Lung (tissue), 12 donors: ENCODE data around the gene SCN5A. TPM values are rescaled to one million over a fixed set of nuclear protein-coding genes. Genes with fewer than 3 reads are reported as not detected.
A peak's percentile ranks its signal among the peaks of the same experiment; 100 is the strongest.

Source experiments
- ATAC-seq: fragments of 200-7000 bp; cut with Tn5 transposase; one replicate; pipeline ENCODE4 v1.9.1; 2020; ENCODE audit warnings: moderate number of reproducible peaks; ENCODE audit not compliant: insufficient read depth, low FRiP score
- DNase-seq, 3 donors: peaks; one replicate each; pipeline ENCODE4 v3.0.0-alpha.2; 2013 to 2017
- H3K27ac ChIP-seq, 2 donors: one replicate each; pipeline ENCODE4 v1.5.1; 2013; ENCODE audit warnings: mild to moderate bottlenecking in 2 of 2, moderate library complexity in 2 of 2, control low read depth in 1 of 2, inconsistent platforms in 1 of 2, low read depth in 1 of 2, low read length in 1 of 2
- H3K27me3 ChIP-seq, 3 donors: one replicate each; pipeline ENCODE4 v1.5.1; 2013; ENCODE audit warnings: low read length in 2 of 3; ENCODE audit not compliant: control insufficient read depth in 3 of 3, insufficient read depth in 3 of 3
- H3K36me3 ChIP-seq, 4 donors: one replicate each; pipeline ENCODE4 v1.5.1; 2013; ENCODE audit warnings: low read length in 4 of 4, mild to moderate bottlenecking in 1 of 4, moderate library complexity in 1 of 4; ENCODE audit not compliant: control insufficient read depth in 4 of 4, insufficient read depth in 4 of 4
- H3K4me1 ChIP-seq, 5 donors: one replicate each; pipeline ENCODE4 v1.5.1; 2013; ENCODE audit warnings: low read length in 5 of 5, mild to moderate bottlenecking in 2 of 5, moderate library complexity in 1 of 5; ENCODE audit not compliant: control insufficient read depth in 5 of 5, insufficient read depth in 5 of 5
- H3K4me3 ChIP-seq: one replicate; pipeline ENCODE4 v1.5.1; 2013; ENCODE audit warnings: mild to moderate bottlenecking, control low read depth, moderate library complexity
- H3K9ac ChIP-seq, 2 donors: one replicate each; pipeline ENCODE4 v1.5.1; 2013; ENCODE audit warnings: low read length in 2 of 2, control low read depth in 1 of 2; ENCODE audit not compliant: insufficient read depth in 1 of 2
- H3K9me3 ChIP-seq, 4 donors: one replicate each; pipeline ENCODE4 v1.5.1; 2013; ENCODE audit warnings: low read length in 3 of 4, mild to moderate bottlenecking in 1 of 4, moderate library complexity in 1 of 4; ENCODE audit not compliant: control insufficient read depth in 4 of 4, insufficient read depth in 3 of 4
- CTCF ChIP-seq: IDR thresholded peaks from 2 replicates; pipeline ENCODE4 v1.5.1; 2012; ENCODE audit warnings: mild to moderate bottlenecking; ENCODE audit errors: control extremely low read depth, extremely low read depth
- whole genome bisulfite sequencing, 2 donors: extraction: QIAGEN DNeasy Blood & Tissue Kit; methylation state at CpG; one replicate each; pipeline ENCODE4 v1.1.7; 2013; 5-methylcytosine and 5-hydroxymethylcytosine counted together
- polyA plus RNA-seq, 2 donors: library from polyadenylated mRNA; stranded (reverse); fragments of 200-250 nt; gene quantifications; one replicate each; pipeline ENCODE4 v1.2.1, GENCODE V29; 2013
- total RNA-seq, 2 donors: library from RNA; depleted of rRNA in 1 of 2; stranded (reverse); fragments of >200 nt in 1 of 2; gene quantifications; one replicate each; pipeline ENCODE4 v1.2.1, GENCODE V29; 2014 to 2021
- donor health status: control.
- donor health status: control.
- donor health status: Bipolar disorder and iron deficiency.
- donor health status: healthy.
- donor health status: DM: yes; HTN: yes; CAD: no.

The SCN5A gene
- total and polyA plus RNA-seq, 4 donors: 0.02 to 2.5 (median 0.37) TPM

GRCh38 chr3:38632989-38633388, 16.5 kb downstream of the SCN5A start:
- H3K4me1 ChIP-seq: peaks cover 0 to 11% (median 3%) of the 10 kb centered on the region in 5 donors
- TF ChIP-seq CTCF: no peak
- H3K9me3 ChIP-seq: peaks cover 0 to 3% (median 0%) of the 10 kb centered on the region in 4 donors
- no peak for ATAC-seq
- no peak for DNase-seq
- no peak overlapping the region for H3K9ac ChIP-seq
- no peaks in the 10 kb centered on the region for H3K36me3 ChIP-seq
- no peak overlapping the region for H3K4me3 ChIP-seq
- H3K27me3 ChIP-seq: peaks cover 0 to 6% (median 0%) of the 10 kb centered on the region in 3 donors
- WGBS, 2 donors: 89 to 92% methylated on average over 12 of the region's 12 CpGs
- H3K27ac ChIP-seq: peak overlapping the region in 1 of 2 donors; percentile 57

GRCh38 chr3:38630606-38631005, 18.9 kb downstream of the SCN5A start:
- Histone ChIP-seq H3K9ac (peak overlapping the region in 1 of 2 donors; percentile 47), H3K9me3 (peaks cover 0 to 3% (median 0%) of the 10 kb centered on the region in 4 donors), H3K4me3 (no peak overlapping the region), H3K27me3 (peaks cover 0 to 3% (median 0%) of the 10 kb centered on the region in 3 donors), H3K27ac (no peak overlapping the region), H3K4me1 (peaks cover 0 to 11% (median 3%) of the 10 kb centered on the region in 5 donors), H3K36me3 (no peaks in the 10 kb centered on the region)
- WGBS, 2 donors: 34 to 54% methylated on average over 5 of the region's 5 CpGs
- ATAC-seq (no peak), DNase-seq (peak; percentile 70 to 72 (median 71))
- no peak for TF ChIP-seq CTCF

- ATAC-seq (no peak), DNase-seq (no peak)
- Histone ChIP-seq H3K27me3 (peaks cover 0 to 3% (median 0%) of the 10 kb centered on the region in 3 donors), H3K4me3 (no peak overlapping the region), H3K36me3 (no peaks in the 10 kb centered on the region), H3K4me1 (peaks cover 0 to 11% (median 3%) of the 10 kb centered on the region in 5 donors), H3K27ac (no peak overlapping the region), H3K9me3 (peaks cover 0 to 3% (median 0%) of the 10 kb centered on the region in 4 donors), H3K9ac (no peak overlapping the region)
- TF ChIP-seq CTCF: no peak
- 77 to 86% methylated on average over 8 of the region's 8 CpGs for WGBS, 2 donors
Observed at GRCh38 chr3:38630070-38630469, 19.4 kb downstream of the SCN5A start.

GRCh38 chr3:38628835-38629234, 20.7 kb downstream of the SCN5A start:
- no peak overlapping the region for H3K9ac ChIP-seq
- no peak overlapping the region for H3K27ac ChIP-seq
- ATAC-seq (no peak), DNase-seq (no peak)
- H3K27me3 ChIP-seq: no peaks in the 10 kb centered on the region
- H3K36me3 ChIP-seq: no peaks in the 10 kb centered on the region
- WGBS, 2 donors: 94 to 95% methylated on average over 5 of the region's 5 CpGs
- no peak for TF ChIP-seq CTCF
- no peak overlapping the region for H3K4me3 ChIP-seq
- H3K9me3 ChIP-seq: peaks cover 0 to 3% (median 0%) of the 10 kb centered on the region in 4 donors
- H3K4me1 ChIP-seq: peaks cover 0 to 11% (median 3%) of the 10 kb centered on the region in 5 donors
